Thymus (tissue), 11 donors: Measurements from ENCODE around the gene ASB6. TPM values are rescaled to one million over a fixed set of nuclear protein-coding genes. Genes with fewer than 3 reads are reported as not detected.
"Not testable (repeated sequence)": the region's sequence is repeated elsewhere in the genome, so short reads cannot be mapped to it uniquely, and the experiment has no call there.

Experiments used
- DNase-seq, 9 donors: peaks; one replicate each; pipeline ENCODE4 v3.0.0-alpha.2; 2013; ENCODE audit warnings: low spot score in 9 of 9, low read depth in 6 of 9, missing footprints in 1 of 9
- H3K27ac ChIP-seq, 2 donors: one replicate each; pipeline ENCODE4 v1.5.1; 2013; ENCODE audit warnings: control low read depth in 1 of 2, low read depth in 1 of 2, low read length in 1 of 2, mild to moderate bottlenecking in 1 of 2, moderate library complexity in 1 of 2
- H3K27me3 ChIP-seq, 2 donors: one replicate each; pipeline ENCODE4 v1.5.1; 2013; ENCODE audit warnings: low read length in 1 of 2; ENCODE audit not compliant: control insufficient read depth in 2 of 2, insufficient read depth in 1 of 2
- H3K36me3 ChIP-seq, 2 donors: one replicate each; pipeline ENCODE4 v1.5.1; 2013; ENCODE audit warnings: low read length in 1 of 2, mild to moderate bottlenecking in 1 of 2, moderate library complexity in 1 of 2; ENCODE audit not compliant: control insufficient read depth in 2 of 2, insufficient read depth in 2 of 2
- H3K4me1 ChIP-seq, 2 donors: one replicate each; pipeline ENCODE4 v1.5.1; 2013; ENCODE audit warnings: low read length in 2 of 2; ENCODE audit not compliant: control insufficient read depth in 2 of 2, insufficient read depth in 2 of 2
- H3K4me3 ChIP-seq, 2 donors: one replicate each; pipeline ENCODE4 v1.5.1; 2013; ENCODE audit warnings: low read length in 2 of 2, control low read depth in 1 of 2, mild to moderate bottlenecking in 1 of 2
- H3K9me3 ChIP-seq, 2 donors: one replicate each; pipeline ENCODE4 v1.5.1; 2013; ENCODE audit warnings: low read length in 1 of 2, mild to moderate bottlenecking in 1 of 2; ENCODE audit not compliant: control insufficient read depth in 2 of 2, insufficient read depth in 1 of 2
- WGBS: extraction: QIAGEN DNeasy Blood & Tissue Kit; methylation state at CpG from one replicate; pipeline ENCODE4 v1.1.7; 2013; 5-methylcytosine and 5-hydroxymethylcytosine counted together
- polyA plus RNA-seq: library from polyadenylated mRNA; stranded (reverse); fragments of 200-250 nt; gene quantifications from one replicate; pipeline ENCODE4 v1.2.3, GENCODE V29; 2013
- total RNA-seq: library from RNA; stranded (reverse); fragments of 120-200 nt; gene quantifications from one replicate; pipeline ENCODE4 v1.2.4, GENCODE V29; 2013
- donor health status: healthy.

ASB6 gene
- total and polyA plus RNA-seq, 2 donors, result 8.8 to 20.5 TPM

DNA sequence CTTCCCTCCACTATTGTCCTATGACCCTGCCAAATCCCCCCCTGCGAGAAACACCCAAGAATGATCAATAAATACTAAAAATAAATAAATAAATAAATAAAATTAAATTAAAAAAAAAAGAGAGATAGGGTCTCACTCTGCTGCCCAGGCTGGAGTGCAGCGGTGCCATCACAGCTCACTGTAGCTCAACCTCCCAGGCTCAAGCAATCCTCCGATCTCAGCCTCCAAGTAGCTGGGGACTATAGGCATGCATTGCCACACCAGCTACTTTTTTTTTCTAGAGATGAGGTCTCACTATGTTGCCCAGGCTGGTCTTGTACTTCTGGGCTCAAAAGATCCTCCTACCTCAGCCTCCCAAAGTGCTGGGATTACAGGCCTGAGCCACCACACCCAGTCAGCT lies 20.3 kb upstream of the ASB6 start:
- H3K4me1 ChIP-seq, DNase-seq, H3K9me3 ChIP-seq, H3K27ac ChIP-seq, H3K4me3 ChIP-seq, H3K36me3 ChIP-seq: not testable (repeated sequence)
- WGBS, result 64% methylated on average over 3 of the region's 3 CpGs
- peaks cover 31 to 56% of the 10 kb centered on the region in 2 donors for H3K27me3 ChIP-seq

- Histone ChIP-seq H3K27ac (no peak overlapping the region), H3K36me3 (no peaks in the 10 kb centered on the region), H3K9me3 (no peaks in the 10 kb centered on the region), H3K4me1 (no peaks in the 10 kb centered on the region), H3K27me3 (peaks cover 20 to 47% of the 10 kb centered on the region in 2 donors), H3K4me3 (no peak overlapping the region)
- no peak for DNase-seq
- 92% methylated on average over 2 of the region's 2 CpGs for WGBS
These were observed 19.1 kb upstream of the ASB6 start for GRCh38 chr9:129661029-129661428.

DNA sequence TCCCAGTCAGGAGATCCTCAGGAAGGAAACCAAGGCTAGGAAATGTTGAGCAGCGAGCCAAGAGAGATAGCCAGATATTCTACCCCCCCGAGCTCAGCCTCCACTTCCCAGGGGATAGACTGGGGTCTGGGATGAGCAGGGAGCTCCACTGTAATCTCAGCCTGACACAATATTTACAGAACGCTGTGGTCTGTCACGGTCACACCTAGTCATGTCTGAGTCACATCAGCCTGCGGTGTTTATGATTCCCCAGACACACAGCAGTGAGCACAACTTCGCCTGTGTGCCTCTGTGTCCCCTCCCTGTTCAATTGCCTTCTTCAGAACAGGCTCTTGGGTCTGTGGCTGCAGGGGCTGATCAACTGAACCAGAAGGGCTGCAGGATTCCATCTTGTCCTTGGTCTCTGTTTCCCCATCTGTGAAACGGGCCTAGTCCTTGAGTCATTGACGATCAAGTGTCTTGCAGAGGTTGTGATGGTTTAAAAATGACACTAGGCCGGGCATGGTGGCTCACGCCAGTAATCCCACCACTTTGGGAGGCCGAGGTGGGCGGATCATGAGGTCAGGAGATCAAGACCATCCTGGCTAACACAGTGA lies 14.9 kb upstream of the ASB6 start:
- Histone ChIP-seq H3K27ac (no peak overlapping the region), H3K36me3 (no peaks in the 10 kb centered on the region), H3K27me3 (peaks cover 2 to 40% of the 10 kb centered on the region in 2 donors), H3K4me3 (no peak overlapping the region), H3K4me1 (no peaks in the 10 kb centered on the region), H3K9me3 (no peaks in the 10 kb centered on the region)
- WGBS, result 92% methylated on average over 12 of the region's 12 CpGs
- DNase-seq, result no peak

DNA sequence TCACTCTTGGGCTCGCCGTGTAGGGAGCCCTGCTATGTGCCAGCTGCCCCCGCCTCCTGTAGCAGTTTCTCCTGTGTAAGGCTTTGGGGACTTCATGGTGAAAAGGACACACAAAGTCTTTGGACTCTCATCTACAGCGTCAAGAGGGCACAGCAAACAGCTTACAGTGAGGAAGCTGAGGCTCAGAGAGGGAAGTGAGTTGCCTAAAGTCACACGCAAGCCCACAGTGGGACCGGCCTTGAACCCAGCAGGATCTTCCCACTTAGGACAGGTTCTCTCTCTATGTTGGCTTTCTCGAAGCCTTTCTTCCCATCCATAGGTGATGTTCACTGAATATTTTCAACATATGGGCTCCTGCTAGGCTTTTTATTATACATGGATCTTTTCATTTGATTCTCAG lies 13.7 kb upstream of the ASB6 start:
- no peak for DNase-seq
- Histone ChIP-seq H3K36me3 (no peaks in the 10 kb centered on the region), H3K4me3 (no peak overlapping the region), H3K4me1 (no peaks in the 10 kb centered on the region), H3K9me3 (no peaks in the 10 kb centered on the region), H3K27ac (no peak overlapping the region), H3K27me3 (peaks cover 0 to 43% of the 10 kb centered on the region in 2 donors)
- 80% methylated on average over 7 of the region's 7 CpGs for WGBS

DNA sequence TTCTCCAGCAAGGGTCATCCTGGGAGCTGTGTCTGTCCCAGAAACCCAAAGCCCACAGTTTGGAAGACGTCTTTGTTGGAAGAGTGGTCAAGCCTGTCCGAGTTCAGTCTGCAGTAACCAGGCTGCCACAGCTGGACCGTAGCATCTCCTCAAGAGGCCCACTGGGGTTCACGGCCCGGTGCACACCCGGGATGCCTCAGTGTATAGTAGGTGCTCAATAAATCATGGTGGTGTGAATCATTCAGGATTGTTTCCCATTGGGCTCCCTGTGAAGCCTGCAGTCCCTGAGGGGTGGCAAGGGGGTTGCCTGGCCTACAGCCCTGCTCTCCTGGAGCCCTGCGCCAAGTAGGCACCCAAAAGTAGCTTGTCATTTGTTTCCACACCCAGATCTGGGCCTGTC lies 13.2 kb upstream of the ASB6 start:
- H3K36me3 ChIP-seq, result no peaks in the 10 kb centered on the region
- H3K4me3 ChIP-seq, result no peak overlapping the region
- peaks cover 0 to 46% of the 10 kb centered on the region in 2 donors for H3K27me3 ChIP-seq
- WGBS, result 97% methylated on average over 7 of the region's 7 CpGs
- H3K27ac ChIP-seq, result no peak overlapping the region
- no peak for DNase-seq
- H3K4me1 ChIP-seq, result no peaks in the 10 kb centered on the region
- no peaks in the 10 kb centered on the region for H3K9me3 ChIP-seq

DNA sequence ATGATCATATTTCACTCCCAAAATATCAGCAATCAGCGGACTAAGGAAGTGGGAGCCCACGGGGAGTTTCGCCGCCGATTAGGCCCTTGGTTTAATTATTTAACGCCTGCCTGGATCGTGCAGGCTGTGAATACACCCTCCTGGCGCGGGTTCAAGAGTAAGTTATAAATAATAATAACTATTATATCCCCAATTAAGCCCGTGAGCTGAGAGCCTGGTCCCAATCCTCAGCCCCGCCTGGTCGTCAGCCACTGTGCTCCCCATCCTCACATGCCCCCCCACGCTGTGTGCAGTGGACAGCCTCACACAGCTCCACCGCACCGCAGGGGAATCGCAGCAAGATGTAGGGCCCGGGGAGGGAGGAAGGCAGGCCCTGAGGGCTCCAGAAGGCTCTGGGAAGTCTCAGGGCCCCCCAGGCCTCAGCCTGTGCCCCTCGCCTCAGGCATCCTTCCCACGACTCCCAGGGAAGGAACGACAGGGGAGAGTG lies 12.6 kb upstream of the ASB6 start:
- H3K27me3 ChIP-seq, result peaks cover 0 to 46% of the 10 kb centered on the region in 2 donors
- H3K4me3 ChIP-seq, result no peak overlapping the region
- no peaks in the 10 kb centered on the region for H3K9me3 ChIP-seq
- DNase-seq, result no peak
- no peaks in the 10 kb centered on the region for H3K36me3 ChIP-seq
- 71% methylated on average over 20 of the region's 20 CpGs for WGBS
- no peak overlapping the region for H3K27ac ChIP-seq
- no peaks in the 10 kb centered on the region for H3K4me1 ChIP-seq

DNA sequence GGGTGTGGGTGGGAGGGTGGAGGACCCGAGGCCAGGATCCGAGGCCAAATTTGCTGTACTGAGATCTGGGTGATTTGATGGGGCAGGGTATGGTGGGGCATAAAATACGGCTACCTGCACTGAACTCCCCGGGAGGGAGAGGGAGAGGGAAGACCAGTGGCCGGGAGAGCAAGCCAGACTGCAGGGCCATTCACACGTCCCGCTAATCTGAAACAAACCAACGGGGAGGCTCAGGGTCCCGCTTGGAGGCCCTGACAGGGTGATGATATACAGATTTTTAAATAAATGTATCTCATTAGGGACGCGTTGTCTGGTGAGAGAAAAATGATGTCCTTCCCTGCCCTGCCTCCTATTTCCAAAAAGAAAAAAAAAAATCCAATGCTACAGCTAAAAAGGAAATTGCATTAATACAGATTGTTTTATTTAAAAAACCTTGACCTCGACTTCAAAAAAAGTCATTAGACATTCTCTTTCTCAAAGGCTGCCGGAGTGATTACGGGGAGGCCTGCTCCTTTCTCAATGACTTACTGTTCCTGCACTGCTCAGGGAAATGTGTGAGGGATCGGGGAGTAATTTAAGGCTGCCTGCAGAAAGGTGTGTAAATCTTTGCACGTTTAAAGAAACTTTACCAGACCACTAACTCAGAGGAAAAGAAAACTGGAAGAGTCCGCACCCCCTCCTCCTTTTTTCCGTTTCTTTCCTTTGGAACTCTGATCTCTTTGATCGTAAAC lies 12.0 kb upstream of the ASB6 start:
- 79% methylated on average over 19 of the region's 19 CpGs for WGBS
- no peak overlapping the region for H3K27ac ChIP-seq
- H3K36me3 ChIP-seq, result no peaks in the 10 kb centered on the region
- no peak for DNase-seq
- no peaks in the 10 kb centered on the region for H3K4me1 ChIP-seq
- H3K9me3 ChIP-seq, result no peaks in the 10 kb centered on the region
- no peak overlapping the region for H3K4me3 ChIP-seq
- peaks cover 0 to 46% of the 10 kb centered on the region in 2 donors for H3K27me3 ChIP-seq

DNA sequence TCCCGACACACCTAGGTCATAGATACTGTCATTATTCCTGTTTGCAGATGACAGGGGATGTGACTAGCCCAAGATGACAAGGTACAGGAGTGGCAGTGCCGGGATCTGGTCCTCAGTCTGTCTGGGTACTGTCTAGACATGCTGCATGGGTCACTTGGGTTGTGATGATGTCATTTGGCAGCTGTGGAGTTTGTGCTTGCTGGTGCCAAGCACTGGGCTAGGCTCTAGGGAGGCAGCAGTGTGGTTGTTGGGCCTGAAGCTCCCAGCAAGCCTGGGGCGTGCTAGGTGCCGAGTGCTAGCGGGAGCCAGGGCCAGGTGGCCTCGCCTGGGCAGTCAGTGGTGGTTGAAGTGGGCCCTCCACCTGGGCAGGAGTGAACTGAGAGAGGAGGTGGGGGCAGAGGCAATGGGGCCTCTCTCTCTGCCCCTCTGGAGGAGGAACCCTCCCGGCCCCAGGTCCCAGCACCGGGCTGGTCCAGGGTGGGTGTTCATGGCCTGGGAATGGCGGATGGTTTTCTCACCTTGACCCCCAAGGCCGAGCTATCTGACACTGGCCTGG lies 8.8 kb upstream of the ASB6 start:
- peaks cover 0 to 4% of the 10 kb centered on the region in 2 donors for H3K9me3 ChIP-seq
- no peaks in the 10 kb centered on the region for H3K36me3 ChIP-seq
- no peak overlapping the region for H3K4me3 ChIP-seq
- peaks cover 0 to 44% of the 10 kb centered on the region in 2 donors for H3K27me3 ChIP-seq
- H3K4me1 ChIP-seq, result no peaks in the 10 kb centered on the region
- DNase-seq, result no peak
- 96% methylated on average over 10 of the region's 10 CpGs for WGBS
- no peak overlapping the region for H3K27ac ChIP-seq
